Stimulated activated CD4-positive, alpha-beta T cell treated with anti-CD3 and anti-CD28 coated beads, Interleukin-4, amount 100 ng/mL, for 1 hour (primary cell): ENCODE measurements around the gene TRAPPC2L.
A peak's percentile ranks its signal among the peaks of the same experiment; 100 is the strongest.

Experiments used
- DNase-seq: peaks from one replicate; pipeline ENCODE4 v3.0.0-alpha.2; 2020

Gene TRAPPC2L

DNA sequence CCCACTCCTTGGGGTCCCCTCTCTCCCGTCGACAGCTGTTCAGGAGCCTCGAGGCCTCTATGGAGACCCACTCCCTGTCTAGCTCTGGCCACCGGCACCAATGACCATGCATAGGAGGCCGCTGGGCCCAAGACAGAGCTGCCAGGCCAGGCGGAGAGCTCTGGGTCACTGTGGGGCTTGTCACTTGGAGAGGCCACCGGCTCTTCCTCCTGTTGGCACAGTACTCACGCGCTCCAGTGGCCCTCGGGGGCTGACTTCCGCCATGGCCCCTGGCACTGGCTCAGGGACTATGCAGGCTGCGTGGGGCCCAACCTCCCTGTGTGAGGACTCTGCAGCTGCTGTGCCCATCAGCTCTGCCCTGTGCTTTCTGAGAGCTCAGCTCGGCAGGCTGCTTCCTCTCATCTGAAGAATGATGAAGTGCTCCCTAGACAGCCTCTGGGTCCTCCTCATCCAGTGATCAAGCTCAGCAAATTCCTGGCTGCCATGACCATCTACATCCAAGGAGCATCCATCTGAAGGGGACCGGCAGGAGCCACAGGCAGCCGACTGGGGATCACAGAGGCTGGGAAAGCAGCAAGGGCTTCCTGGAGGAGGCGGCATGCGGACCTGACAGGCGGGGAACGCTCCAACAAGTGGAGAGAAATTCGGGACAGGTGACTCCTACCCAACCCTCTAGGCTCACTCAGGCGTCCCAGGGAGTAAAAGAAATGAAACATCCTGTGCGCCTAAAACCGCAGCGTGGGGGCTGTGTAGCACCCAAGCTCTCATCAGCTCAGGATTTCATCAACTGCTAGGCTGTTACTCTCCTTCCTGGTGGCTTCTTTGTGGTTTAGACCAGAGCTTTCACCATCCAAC lies 17.0 kb upstream of the TRAPPC2L start:
- DNase-seq: no peak

DNA sequence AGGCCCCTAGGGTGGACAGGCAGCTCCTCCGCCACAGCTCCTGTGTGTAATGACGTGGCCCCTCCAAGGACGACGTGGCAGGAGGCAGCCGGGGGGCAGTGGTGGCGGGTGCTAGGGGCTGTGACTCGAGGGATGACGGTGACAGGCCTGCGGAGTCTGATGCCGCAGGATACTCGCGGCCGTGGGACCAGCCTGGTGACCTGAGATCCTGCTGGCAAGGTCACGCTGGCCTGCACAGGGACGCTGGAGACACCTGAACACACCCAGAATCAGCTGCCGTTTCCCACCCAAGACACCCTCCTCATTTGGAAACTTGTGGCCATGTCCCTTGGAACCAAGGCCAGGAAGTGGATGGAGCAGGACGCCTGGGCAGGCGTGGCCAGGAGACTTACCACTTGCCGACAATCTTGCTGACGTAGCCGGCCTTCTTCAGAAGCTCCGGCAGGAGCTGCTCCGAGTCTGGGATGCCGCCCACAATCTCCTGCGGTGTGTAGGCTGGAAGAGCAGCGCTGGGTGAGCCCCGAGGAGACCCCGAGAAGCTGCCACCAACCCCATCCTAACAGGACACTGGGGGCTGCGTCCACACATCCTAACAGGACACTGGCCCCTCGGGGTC lies 16.2 kb upstream of the TRAPPC2L start:
- no peak for DNase-seq

GRCh38 chr16:88841521-88842307 lies 15.2 kb upstream of the TRAPPC2L start:
- no peak for DNase-seq

DNA sequence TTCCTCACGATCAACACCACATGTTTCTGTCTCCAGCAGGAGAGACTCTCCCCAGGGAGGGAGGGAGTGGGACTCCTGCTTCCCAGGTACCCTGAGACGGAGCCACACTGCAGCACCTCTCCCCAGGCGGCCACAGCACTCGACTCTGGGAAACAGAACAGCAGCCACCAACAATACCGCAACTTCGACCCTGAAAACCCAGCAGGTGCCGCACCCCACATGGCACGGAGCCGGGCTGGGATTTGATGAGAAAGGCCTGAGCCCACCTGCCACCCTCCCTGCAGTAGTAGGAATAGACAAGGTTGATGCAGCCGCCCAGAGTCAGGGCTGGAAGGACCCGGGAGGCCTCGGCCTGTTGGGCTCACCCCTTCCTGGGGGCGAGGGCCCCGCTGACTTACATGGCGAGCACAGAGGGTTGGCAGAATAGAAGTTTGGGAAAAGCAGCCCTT lies 14.6 kb upstream of the TRAPPC2L start:
- DNase-seq: no peak

DNA sequence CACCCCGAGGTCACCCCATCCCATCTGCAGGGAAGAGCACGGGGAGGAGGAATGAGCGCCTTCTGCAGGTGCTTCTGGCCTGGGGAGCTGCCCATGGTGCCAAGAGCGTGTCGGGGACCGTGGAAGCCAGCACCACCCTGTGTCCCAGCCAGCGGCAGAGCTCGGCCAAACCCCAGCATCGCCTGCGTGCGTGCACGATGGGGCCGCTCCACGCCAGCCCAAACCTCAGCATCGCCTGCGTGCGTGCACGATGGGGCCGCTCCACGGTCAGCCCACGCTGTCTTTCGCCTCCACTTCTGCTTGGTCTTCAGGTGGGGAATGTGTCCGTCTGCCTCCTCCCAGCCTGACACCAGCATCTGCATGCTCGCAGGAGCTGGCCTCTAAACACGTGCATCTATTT lies 14.1 kb upstream of the TRAPPC2L start:
- DNase-seq: no peak

- DNase-seq: no peak
These were observed 13.7 kb upstream of the TRAPPC2L start for GRCh38 chr16:88843256-88843655.

DNA sequence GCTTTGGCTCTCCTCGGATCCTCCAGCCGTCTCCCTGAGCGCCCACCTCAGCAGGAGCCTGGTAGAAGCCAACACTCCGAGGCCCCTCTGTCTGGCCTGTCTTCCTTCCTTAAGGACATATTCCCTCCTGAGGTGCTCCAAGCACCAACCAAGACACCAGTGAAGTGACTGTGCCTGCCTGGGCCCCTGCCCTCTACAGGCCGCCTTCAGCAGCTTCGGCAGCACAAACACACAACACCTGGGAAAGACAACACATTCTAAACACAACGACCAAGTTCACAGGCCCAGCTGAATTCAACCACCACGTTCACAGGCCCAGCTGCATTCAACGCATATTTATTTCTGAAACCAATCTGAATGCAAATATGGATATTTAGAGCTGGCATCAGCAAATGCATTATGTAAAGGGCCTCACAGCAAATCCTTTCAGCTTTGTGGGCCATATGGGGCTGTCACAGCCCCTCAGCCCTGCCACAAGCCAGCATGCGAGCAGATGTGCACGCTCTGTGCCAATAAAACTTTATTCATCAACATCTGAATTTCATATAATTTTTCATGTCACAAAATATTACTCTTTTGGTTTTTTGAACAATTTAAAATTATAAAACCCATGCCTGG lies 12.4 kb upstream of the TRAPPC2L start:
- DNase-seq: no peak

GRCh38 chr16:88846088-88846487 lies 10.8 kb upstream of the TRAPPC2L start:
- no peak for DNase-seq

DNA sequence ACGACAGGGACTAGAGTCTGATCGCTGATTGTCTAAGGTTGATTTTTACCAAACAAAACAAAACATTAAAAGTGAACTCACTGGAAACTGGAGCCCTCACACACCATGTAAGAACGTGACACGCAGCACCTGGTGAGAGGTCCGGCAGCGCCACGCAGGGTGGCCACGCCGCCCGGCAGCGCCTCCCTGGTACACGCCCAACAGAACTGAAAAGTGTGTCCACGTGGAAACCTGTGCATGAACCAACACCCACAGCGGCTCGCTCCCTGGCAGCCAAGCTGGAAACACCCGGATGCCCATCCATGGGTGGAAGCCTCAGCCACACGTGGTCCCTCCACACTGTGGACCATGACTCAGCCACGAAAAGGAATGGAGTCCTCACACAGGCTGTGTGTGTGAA lies 9.3 kb upstream of the TRAPPC2L start:
- no peak for DNase-seq

DNA sequence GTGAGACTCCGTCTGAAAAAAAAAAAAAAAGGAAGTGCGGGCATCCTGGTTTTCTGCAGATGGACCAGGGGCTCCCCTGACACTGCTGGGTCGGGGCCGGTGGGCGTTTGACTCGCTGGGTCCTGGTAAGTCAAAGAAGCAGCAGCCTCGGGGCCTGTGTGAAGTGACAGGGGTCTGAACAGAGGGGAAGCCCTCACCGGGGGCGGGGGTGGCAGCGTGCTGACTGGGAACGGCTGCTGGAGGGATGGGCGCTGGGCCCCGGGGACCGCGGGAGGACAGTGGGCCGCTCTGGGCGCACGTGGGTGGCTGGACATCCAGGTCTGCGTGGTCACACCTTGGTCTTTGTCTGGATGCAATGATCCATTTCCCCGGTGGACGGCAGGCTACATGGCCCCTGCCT lies 8.4 kb upstream of the TRAPPC2L start:
- DNase-seq: no peak

DNA sequence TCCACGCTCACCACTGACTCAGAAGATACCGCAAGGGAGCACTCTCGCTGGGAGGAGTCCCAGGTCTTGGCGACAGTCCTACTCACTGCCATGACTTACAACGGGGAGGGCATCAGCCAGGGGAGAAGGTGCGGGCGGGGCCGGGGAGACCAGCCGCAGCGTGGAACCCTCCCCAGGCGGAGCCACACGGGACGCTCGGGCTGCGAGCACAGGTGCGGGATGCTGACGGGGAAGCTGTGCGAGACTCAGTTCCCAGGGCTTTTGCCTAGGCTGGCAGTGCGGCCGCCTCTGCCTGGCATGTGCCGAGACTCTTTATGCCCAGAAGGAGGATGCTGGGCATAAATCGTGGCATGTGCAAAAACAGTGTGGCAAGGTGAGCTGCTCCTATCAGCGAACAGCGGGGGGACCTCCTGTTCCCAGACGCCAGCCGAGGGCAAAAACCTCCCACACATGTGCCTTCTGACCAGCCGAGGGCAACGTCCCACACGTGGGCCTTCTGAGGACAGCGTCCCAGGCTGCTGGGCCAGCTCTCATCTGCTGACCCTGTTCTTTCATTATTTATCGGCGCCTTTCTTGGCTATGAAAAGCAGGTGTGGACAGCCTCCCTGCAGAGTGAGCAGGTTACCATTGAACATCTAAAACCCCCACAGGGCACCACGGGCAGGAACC lies 6.3 kb upstream of the TRAPPC2L start:
- no peak for DNase-seq

GRCh38 chr16:88851616-88852015 lies 5.3 kb upstream of the TRAPPC2L start:
- DNase-seq: no peak

DNA sequence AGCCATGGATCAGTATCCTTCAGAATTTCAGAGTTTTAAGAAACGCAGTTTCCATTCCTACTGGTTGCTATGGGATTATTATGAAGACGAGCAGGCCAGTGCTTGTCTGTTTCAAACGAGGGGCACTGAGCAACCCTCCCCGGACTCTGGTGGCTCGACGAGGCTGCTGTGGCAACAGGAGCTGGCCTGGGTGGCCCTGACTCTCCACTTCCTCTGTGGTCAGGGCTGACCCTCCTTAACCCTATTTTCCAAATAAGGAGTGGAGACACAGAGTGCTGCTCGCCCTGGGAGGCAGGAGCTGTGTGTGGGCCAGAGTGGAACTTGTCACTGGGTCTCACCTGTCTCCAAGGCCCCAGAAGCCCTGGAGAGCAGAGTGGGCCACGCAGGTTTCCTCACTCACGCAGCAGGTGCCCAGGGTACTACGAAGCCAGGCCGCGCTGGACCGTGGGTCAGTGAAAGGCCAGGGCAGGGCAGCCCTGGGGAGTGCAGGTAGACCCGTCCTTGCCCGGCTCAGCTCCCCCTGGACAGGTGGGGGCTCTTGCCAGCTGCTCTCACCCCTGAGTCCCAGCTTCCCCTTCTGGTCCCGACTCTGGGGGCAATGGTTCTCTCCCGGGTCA lies 3.5 kb upstream of the TRAPPC2L start:
- no peak for DNase-seq

DNA sequence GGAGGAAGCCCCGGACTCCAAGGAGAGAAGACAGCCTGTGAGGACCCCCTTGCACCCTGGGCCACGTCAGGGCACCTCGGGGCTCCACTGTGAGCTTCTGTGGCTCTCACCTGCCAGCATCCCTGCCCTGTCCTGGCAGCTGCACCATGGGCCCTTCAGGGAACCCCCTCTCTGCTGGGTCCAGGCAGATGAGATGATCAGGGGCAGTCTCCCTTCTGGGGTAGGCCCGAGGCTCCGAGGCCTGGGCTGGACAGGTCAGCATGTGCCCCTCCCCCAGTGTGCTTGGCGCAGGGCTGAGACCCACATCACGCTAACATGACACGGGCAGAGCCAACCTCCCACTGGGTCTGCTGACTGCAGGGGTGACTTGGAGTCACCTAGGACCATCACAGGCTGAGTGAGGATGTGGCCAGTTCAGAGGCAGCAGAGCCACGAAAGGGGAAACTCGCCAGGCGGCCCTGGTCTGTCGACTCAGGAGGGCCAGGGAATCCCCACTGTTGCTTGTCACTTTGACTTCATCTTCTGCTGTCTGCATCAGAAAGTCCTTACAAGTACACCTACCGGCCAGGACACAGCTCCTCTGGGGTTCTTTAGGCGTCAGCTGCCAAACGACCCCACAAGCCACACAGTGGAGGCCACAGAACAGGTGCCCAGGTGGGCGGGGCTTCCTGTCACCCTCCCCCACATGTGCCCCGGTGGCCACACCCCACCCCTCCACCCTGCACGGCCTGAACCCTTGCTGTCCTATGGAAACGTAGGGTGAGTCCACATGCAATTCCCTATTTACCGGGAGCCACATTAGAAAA lies 2.4 kb upstream of the TRAPPC2L start:
- DNase-seq: peak; percentile 12

DNA sequence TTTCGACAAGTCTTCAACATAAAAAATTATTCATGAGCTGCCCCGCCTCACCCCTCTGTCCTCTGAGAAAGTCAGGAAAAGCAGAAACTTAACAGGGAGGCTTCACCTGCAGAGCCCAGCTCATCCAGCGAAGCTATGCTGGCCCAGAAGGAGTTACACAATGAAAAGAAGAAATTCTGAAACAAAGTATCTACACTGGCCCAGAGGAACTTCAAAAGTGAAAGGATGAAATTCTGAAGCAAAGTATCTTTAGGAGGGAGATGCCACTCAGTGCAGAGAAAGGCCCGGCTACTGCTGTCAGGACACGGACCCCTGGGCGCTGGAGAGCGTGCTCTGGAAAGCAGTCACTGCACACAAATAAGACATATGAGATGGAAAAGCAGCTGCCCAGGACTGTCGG lies 1.8 kb upstream of the TRAPPC2L start:
- DNase-seq: no peak

DNA sequence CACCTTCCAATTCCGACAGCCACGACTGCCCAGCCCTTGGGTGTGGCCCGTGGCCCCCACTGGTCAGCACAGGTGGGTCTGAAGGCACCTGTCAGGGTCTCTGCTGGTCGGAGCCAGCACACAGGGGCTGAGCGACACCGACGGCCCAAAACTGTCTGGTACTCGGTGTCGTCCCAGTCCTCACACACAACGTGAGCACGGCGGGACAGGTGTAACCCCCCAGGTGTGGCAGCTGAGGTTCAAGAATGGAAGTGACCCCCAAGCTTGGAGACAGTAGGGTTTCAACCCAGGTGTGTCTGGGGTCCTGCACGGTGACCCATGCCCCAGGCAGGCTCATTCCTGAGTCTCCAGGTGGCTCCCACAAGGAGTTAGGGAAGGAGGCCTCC lies 1.2 kb upstream of the TRAPPC2L start:
- no peak for DNase-seq

- DNase-seq: peak; percentile 9
These were observed 652 bp upstream of the TRAPPC2L start for GRCh38 chr16:88856122-88856827.

DNA sequence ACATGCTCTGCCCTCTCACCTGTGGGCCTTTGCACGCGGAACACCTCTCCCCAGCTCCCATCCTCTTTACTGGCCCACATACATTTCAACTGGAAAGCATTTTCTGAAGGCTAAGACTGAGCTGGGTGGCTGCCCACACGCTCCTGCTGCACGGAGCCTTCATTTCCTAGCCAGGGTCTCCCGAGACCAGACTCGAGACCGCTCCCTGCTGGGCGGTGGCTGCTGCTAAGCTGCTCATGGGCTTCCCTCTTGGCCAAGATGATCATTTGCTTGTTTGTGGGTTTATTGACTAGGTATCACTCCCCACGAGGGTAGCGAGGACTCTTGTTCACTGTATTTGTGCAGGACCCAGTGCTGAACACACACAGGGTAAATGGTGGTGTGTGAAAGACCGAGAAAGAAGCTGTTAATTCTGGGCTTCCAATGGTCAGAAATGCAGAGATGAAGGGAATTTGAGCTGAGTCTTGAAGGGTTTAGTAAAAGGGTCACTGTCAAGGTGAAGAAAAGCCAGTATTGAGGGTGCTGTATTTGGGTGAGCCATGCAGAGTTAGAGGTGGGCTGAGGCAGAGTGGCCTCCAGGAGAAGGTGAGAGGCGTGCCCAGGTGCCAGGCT lies 907 bp downstream of the TRAPPC2L start:
- DNase-seq: peak; percentile 80

DNA sequence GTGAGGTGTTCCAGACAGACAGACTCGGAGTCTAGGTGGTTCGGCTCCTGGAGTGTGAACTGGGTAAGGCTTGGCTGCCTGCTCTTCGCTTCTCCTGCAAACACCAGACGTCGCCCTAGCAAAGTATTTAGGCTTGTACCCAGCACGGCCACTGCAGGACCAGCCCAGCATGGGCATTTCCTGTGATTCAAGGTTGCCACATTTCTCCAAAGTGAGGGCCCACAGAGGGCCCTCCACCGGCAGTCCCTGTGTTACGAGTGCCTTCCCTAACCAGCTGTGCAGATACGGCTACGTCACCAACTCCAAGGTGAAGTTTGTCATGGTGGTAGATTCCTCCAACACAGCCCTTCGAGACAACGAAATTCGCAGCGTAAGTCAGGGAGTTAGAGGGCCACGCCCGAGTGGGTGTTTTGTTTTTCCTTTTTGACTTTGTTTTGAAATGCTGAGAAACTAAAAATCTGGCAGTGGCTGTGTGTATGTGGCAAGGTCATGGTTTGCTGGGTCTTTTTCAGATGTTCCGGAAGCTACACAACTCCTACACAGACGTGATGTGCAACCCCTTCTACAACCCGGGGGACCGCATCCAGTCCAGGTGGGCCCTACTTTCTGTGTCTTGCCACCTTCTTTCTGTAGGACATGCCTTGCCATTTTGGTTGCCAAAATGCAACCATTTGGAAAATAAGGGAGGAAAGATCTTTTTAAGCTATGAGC lies 2.6 kb downstream of the TRAPPC2L start:
- DNase-seq: no peak

GRCh38 chr16:88861359-88861758 lies 4.4 kb downstream of the TRAPPC2L start:
- DNase-seq: no peak
